Activated CD8-positive, alpha-beta memory T cell treated with anti-CD3 and anti-CD28 coated beads for 4 hours (primary cell): ENCODE data around the gene KNDC1.
A peak's percentile ranks its signal among the peaks of the same experiment; 100 is the strongest.

ENCODE experiments used
- DNase-seq, 2 donors: peaks; one replicate each; pipeline ENCODE4 v3.0.0-alpha.2; 2020; ENCODE audit warnings: low read depth in 2 of 2

Gene KNDC1

GRCh38 chr10:133241501-133242205 is 81.6 kb downstream of the KNDC1 start:
- DNase-seq = no peak

GRCh38 chr10:133242611-133243356 is 82.8 kb downstream of the KNDC1 start:
- DNase-seq = no peak

- DNase-seq = no peak
These were observed 83.6 kb downstream of the KNDC1 start for GRCh38 chr10:133243593-133243992.

DNA sequence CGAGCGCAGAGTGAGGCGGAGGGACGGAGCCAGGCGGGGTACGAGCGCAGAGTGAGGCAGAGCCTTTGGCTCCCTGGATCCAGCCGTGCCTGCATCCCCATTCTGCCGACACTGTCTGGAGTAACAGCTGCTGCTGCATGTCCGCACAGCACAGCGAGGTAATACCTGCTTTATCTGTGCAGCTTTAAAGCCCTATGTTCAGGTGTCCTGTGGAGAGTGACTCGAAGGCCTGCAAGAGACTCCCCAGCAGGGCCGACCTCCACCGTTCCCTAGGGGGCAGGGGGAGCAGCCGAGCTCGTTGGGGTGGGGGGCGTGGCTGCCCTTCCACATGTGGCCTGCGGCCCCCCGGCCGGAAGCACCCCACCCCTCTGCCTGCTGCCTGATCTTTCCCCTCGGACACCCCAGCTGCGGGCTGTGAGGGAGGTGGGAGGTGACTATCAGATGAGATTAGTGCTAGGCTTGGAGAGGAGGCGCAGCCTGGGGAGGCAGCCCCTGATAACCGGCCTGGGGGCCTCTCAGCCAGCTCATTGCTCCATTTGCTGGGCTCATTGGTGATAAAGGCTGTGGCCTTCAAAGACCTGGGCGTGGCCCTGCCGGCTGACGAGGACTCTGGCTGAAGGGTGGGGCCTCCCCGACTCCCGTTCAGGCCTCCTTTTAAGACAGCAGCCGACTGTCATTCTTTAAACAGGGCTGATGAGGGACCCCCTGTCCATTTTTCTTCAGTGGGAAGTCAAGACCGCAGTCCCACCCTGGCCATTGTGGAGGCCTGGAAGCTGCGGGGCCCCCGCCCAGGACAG is 85.6 kb downstream of the KNDC1 start:
- DNase-seq = no peak

DNA sequence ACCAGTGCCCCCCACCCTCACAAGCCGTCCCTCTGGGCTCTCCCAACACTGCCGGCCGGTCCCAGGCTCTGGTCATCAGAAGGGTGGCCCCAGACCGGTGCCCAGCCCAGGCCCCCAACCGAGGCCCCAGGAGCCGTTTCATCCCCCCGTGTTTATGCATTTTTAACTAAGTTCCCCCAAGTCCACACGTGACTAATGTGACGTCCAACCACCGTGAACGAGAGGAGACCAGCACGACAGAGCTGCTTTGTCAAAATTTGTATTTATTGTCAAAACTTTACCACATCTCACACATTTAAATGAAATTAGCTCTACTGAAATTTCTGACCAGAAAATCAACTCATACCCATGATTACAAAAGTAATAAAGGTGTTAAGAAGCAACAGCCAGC is 86.2 kb downstream of the KNDC1 start:
- no peak for DNase-seq

GRCh38 chr10:133247681-133248333 is 87.8 kb downstream of the KNDC1 start:
- DNase-seq = no peak

DNA sequence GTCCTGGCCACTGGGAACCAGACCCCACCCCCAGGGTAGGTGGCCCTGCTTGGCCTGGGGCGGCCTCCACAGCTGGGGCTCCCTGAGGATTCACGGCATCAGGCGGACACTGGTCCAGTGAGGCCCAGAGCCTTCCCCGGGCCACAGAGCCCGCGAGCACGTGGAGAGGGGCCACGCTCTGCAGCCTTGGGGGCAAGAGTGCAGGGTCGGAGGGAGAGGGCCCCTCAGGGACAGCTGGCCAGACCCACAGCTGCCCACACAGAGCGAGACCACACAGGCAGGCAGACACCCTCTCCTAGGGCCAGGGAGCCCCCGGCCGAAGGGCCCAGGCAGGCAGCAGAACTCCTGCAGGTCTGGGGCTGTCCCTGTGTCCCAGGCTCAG is 88.3 kb downstream of the KNDC1 start:
- DNase-seq = no peak

DNA sequence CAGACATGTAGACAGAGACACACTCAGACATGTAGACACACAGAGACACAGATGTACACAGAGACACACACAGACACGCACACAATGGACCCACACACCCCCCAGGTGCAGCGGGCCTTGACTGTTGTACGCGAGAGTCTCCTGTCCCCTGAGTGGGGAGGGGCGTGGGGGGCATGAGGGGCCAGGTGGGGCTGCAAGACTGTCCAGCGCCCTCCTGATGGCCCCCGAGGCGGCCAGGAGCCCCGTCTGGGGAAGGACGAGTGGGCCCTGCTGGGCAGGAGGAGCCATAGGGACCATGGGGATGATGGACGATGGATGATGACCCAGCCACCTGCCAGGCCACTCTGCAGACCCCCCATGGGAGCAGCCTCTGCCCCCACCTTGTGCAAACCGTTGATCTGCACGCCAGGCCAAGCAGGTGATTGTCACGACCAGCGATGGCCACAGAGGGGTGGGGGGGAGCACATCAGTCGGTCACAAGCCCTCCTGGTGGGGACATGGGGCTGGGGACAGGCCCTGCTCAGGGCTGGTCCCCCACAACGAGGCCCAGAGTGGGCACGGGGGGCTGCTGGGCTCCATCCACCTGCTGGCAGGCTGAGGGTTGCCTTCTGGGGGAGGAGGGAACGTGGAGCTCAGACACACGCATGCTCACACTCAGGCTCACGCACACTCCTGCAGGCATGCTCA is 89.2 kb downstream of the KNDC1 start:
- DNase-seq = no peak

GRCh38 chr10:133249975-133250754 is 90.1 kb downstream of the KNDC1 start:
- DNase-seq = no peak

GRCh38 chr10:133251388-133252222 is 91.6 kb downstream of the KNDC1 start:
- DNase-seq = no peak

- DNase-seq = no peak
These were observed 92.2 kb downstream of the KNDC1 start for GRCh38 chr10:133252223-133252552.

GRCh38 chr10:133253361-133253955 is 93.4 kb downstream of the KNDC1 start:
- DNase-seq = no peak

DNA sequence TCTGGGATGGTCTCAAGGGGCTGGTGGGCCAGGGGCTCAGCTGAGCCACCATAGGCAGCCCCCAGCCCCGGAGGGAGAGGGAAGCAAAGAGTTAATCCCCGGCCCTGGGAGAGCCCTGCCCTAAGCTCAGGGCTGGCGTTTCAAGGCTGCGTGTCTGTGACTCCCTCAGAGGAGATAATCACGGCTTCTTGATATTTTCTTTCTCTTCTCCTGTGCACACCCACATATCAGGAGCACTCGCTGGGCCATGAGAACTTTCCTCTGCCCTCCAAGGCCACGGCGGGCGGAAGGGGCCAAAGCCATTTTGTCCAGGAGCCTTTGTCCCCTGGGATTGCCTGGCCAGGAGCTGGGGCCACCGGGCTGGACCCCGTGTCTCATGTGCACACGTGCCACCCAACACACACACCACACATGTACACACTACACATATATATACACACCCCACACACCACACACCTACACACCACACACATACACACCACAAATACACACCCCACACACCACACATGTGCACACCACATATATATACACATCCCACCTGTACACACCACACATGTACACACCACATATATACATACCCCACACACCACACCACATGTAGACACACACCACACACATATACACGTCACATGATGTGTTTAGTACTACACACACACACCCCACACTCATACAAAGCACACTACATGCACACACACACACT is 94.6 kb downstream of the KNDC1 start:
- no peak for DNase-seq

DNA sequence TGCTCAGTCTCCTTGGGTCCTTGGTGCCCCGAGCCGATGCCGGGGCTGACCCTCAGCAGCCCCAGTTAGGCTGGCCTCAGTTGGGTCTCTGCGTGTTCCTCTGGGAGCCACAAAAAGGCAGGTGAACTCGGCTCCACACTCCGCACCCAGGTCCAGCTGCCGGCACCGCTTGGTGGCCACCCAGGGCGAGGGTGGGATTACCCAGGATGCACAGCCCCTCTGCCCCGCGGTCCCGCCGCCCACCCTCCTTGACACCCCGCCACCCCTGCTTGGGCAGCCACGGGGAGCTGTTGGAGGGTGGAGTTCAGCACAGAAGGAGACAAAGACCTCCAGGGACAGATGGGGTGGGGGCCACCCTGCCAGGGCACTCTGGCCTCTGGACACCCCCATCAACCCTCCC is 95.3 kb downstream of the KNDC1 start:
- no peak for DNase-seq

DNA sequence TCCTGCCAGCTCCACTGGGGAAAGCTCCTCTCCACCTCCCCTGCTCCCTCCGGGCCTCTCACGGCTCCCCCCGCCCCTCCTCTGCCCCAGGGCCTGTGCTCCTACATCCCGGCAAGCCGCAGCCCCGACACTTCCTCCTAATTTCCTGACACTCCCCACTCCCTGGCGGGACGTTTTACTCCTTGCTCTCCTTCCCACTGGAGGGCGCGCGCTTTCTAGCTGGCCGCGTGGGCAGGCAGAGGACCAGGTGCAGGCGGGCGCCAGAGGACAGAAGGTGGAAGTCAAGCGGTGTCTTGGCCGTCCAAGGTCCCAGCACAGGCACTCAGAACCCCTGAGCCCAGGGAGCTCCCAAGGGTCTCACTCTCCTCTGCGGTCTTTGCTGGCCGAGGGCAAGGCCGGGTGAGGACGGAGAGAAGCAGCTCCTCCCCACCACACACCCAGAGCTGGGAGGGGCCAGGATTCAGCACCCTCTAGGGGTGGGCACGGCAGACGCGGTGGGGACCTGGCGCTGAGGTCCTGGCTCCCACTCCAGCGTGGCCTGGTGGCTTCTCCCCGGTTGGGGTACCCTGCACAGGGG is 97.6 kb downstream of the KNDC1 start:
- no peak for DNase-seq

- no peak for DNase-seq
These were observed 98.2 kb downstream of the KNDC1 start for GRCh38 chr10:133258066-133258817.

DNA sequence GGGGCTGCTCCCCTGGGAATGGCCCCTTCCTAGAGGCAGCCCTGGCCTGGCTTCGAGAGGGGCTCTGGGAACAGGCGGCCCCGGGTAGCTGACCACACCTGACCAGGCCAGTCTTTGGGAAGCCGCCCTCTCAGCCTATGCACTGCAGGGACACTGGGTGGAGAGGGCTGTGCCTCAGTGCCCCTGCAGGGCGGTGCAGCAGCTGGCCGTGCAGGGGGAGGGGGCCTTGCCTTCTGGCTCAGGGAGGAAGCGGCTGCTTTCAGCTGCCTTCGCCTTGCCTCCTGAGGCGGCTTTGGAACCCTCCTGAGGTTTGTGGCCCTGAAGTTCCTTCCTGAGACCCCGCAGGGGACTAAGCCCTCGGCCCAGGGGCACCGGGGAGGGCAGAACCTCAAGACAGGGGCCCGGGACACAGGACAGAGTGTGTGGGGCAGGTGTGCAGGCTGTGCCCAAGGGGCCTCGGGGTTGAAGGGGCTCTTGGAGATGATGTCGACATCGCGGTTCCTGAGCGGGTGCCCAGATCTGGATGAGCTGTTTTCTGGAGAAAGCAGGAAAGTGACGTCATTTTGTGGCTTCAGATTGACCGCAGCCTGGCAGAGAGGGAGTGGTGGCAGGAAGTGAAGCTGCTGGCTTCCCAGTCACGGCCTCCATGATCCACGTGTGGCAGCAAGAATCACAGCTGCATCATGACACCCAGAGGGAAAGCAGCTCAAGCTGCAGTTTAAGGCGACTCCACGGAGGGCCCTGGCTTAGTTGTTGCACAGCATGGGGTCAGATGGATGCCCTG is 99.0 kb downstream of the KNDC1 start:
- DNase-seq = peak; percentile 59 to 84
